OCI-LY3 (cell line): ENCODE data around the gene RAD51B.

Experiments
- CTCF ChIP-seq: fragments of 200-600, 300-600 bp; sonication (generic); IDR thresholded peaks from 2 replicates; pipeline ENCODE4 v1.5.1; 2014; ENCODE audit warnings: antibody characterized with exemption, low read length, low read depth
- EZH2phosphoT487 ChIP-seq: fragments of 200-600 bp; shearing (Covaris generic); IDR thresholded peaks from 2 replicates; pipeline ENCODE4 v1.6.1; 2018; ENCODE audit warnings: antibody characterized with exemption, mixed run types, low read depth

- TF ChIP-seq CTCF: no peak
- TF ChIP-seq EZH2phosphoT487: no peak
Observed at GRCh38 chr14:68607867-68608573, 788.4 kb downstream of the RAD51B start.
